ENCODE results near the gene THRB. TPM values are rescaled to one million over a fixed set of nuclear protein-coding genes. Genes with fewer than 3 reads are reported as not detected.
A peak's percentile ranks its signal among the peaks of the same experiment; 100 is the strongest.

Gene THRB
- total and polyA plus RNA-seq, 8 donors: 3.6 to 47.3 (median 14.5) TPM

DNA sequence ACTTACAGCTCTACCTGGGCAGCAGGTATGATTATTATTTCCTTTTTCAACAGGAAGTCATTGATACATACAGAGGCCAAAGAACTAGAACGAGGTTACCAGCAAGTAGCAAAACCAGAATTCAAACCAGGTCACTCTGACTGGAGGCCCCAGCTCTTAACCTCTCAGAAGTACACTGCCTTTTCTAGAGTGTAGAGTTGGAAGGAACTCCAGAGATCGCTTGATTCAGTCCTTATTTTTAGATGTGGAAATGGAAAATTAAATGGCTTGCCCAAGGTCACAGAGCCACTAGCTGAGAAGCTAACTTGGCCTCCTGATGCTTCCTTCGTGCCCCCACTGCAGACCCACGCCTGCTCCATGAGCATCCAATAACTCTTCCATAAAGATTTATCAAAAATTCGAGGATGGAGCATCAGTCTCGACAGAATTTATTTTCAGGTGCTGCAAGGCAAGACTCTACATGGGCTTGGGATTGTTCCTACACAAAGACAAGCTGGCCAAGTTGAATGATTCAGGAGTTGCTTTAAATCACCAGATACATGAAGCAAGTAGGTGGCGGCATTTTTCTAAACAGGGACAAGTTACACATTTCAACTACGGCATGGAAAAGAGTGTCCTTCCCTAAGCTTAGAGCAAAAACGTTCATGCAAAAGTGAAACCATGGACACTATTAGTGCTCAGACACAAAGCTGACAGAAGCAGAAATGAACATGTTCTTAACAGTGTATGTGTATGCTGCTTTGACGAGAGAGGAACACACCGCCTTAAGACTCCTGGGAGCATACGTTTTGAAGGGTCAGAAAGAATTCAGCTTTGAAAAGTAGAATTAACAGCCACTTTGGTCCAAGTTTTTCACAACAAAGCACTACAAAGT lies 235.7 kb downstream of the THRB start:
- no peaks in the 10 kb centered on the region for H3K36me3 ChIP-seq
- peaks cover 0 to 34% (median 14%) of the 10 kb centered on the region in 4 donors for H3K4me1 ChIP-seq
- intact Hi-C loops (cut with DNase I; ENCODE audit: low total_unique reads): no loop called here
- peak overlapping the region in 3 of 5 donors; percentile 12 to 31 (median 13) for H3K27ac ChIP-seq
- WGBS, 5 donors: 66 to 80% (median 69%) methylated on average over 12 of the region's 12 CpGs
- no peaks in the 10 kb centered on the region for H3K27me3 ChIP-seq
- peak in 1 of 3 donors; percentile 8 for TF ChIP-seq POLR2AphosphoS5 (IDR thresholded peaks at IDR 0.05)
- TF ChIP-seq POLR2A (IDR thresholded peaks at IDR 0.05): no peak
- H3K9me3 ChIP-seq: no peaks in the 10 kb centered on the region
- no peak overlapping the region for H3K4me3 ChIP-seq
- DNase-seq: no peak

DNA sequence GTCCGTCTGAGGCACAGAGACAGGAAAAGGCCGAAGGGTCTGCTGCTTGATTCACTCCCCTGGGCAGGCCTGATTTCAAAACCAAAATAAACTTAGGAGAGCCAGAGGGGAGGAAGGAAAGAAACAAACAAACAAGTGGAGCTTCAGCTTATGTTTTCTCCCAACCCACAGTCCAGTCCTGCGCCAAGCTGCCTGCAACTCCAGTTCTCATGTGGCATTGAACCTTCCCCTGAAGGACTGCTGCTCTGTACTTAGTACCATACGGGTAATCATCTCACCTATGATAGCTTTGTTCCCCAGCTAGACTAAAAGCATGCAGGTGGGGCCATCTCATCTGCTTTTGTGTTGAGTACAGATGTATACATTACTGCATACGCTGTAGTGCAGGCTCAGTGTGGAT lies 236.4 kb downstream of the THRB start:
- intact Hi-C loops (cut with DNase I; ENCODE audit: low total_unique reads): no loop called here
- DNase-seq: no peak
- no peak overlapping the region for H3K4me3 ChIP-seq
- TF ChIP-seq POLR2A (IDR thresholded peaks at IDR 0.05) (no peak), POLR2AphosphoS5 (IDR thresholded peaks at IDR 0.05) (no peak), EP300 (IDR thresholded peaks at IDR 0.05) (no peak)
- TF ChIP-seq, protein P1, sequence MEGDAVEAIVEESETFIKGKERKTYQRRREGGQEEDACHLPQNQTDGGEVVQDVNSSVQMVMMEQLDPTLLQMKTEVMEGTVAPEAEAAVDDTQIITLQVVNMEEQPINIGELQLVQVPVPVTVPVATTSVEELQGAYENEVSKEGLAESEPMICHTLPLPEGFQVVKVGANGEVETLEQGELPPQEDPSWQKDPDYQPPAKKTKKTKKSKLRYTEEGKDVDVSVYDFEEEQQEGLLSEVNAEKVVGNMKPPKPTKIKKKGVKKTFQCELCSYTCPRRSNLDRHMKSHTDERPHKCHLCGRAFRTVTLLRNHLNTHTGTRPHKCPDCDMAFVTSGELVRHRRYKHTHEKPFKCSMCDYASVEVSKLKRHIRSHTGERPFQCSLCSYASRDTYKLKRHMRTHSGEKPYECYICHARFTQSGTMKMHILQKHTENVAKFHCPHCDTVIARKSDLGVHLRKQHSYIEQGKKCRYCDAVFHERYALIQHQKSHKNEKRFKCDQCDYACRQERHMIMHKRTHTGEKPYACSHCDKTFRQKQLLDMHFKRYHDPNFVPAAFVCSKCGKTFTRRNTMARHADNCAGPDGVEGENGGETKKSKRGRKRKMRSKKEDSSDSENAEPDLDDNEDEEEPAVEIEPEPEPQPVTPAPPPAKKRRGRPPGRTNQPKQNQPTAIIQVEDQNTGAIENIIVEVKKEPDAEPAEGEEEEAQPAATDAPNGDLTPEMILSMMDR (IDR thresholded peaks at IDR 0.05): no peak
- H3K4me1 ChIP-seq: peaks cover 0 to 27% (median 14%) of the 10 kb centered on the region in 4 donors
- WGBS, 5 donors: 74 to 91% (median 87%) methylated on average over 5 of the region's 5 CpGs
- no peaks in the 10 kb centered on the region for H3K36me3 ChIP-seq
- no peaks in the 10 kb centered on the region for H3K9me3 ChIP-seq
- no peaks in the 10 kb centered on the region for H3K27me3 ChIP-seq
- no peak overlapping the region for H3K27ac ChIP-seq

DNA sequence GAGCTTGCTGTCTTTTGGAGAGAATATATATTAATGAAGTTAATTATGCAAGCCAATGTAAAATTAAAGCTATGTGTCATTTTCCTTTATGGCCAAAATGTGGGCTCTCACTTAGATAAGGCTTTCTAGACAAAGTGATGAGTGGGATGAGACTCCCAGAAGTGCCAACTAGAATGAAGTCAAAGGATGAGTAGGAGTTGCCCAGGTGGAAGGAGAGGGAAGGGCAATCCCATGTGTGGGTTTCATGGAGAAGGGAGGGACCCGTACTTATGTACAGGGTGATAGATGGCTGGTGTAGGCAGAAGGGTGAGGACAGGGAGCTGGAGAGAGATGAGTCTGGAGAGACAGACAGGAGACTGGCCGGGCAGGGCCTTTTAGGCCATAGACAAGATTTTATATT lies 239.2 kb downstream of the THRB start:
- intact Hi-C loops (cut with DNase I; ENCODE audit: low total_unique reads): no loop called here
- Histone ChIP-seq H3K4me3 (no peak overlapping the region), H3K27me3 (no peaks in the 10 kb centered on the region)

DNA sequence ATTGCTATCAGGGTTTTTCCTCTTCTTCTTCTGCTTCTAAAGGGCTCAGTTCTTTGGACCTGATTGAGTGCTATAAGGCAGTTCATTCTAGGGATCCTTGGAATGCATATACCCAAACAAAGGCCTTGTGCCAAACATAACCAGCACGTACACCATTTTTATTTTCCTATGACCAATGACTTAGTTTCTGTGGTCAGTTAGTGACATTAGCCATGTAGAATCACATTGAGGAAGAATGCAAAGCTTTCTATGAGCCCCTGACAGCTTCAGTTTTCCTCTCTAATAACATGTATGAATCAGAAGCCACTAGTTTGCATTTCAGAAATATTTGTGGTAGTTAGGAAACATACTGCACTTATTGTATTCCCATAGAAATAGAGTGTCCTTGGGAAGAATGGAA lies 240.0 kb downstream of the THRB start:
- intact Hi-C loops (cut with DNase I; ENCODE audit: low total_unique reads): no loop called here
- Histone ChIP-seq H3K27me3 (no peaks in the 10 kb centered on the region), H3K4me3 (no peak overlapping the region), H3K9me3 (no peaks in the 10 kb centered on the region), H3K27ac (no peak overlapping the region), H3K4me1 (peaks cover 0 to 16% (median 7%) of the 10 kb centered on the region in 4 donors), H3K36me3 (no peaks in the 10 kb centered on the region)
- TF ChIP-seq POLR2A (IDR thresholded peaks at IDR 0.05) (no peak), EP300 (IDR thresholded peaks at IDR 0.05) (no peak), POLR2AphosphoS5 (IDR thresholded peaks at IDR 0.05) (no peak)
- TF ChIP-seq, protein P1 (IDR thresholded peaks at IDR 0.05): no peak
- no peak for DNase-seq
- 36 to 76% (median 47%) methylated on average over 1 of the region's 1 CpG for WGBS, 5 donors

More for the DNA sequence above, 239.2 kb downstream of the THRB start:
- no peak for TF ChIP-seq POLR2A (IDR thresholded peaks at IDR 0.05)
- no peak for TF ChIP-seq POLR2AphosphoS5 (IDR thresholded peaks at IDR 0.05)
- TF ChIP-seq, protein P1 (IDR thresholded peaks at IDR 0.05): no peak
- TF ChIP-seq EP300 (IDR thresholded peaks at IDR 0.05): no peak
- H3K27ac ChIP-seq: no peak overlapping the region
- no peaks in the 10 kb centered on the region for H3K36me3 ChIP-seq
- H3K9me3 ChIP-seq: no peaks in the 10 kb centered on the region
- 88 to 100% (median 95%) methylated on average over 2 of the region's 2 CpGs for WGBS, 5 donors
- DNase-seq: no peak
- peaks cover 0 to 24% (median 10%) of the 10 kb centered on the region in 4 donors for H3K4me1 ChIP-seq

DNA sequence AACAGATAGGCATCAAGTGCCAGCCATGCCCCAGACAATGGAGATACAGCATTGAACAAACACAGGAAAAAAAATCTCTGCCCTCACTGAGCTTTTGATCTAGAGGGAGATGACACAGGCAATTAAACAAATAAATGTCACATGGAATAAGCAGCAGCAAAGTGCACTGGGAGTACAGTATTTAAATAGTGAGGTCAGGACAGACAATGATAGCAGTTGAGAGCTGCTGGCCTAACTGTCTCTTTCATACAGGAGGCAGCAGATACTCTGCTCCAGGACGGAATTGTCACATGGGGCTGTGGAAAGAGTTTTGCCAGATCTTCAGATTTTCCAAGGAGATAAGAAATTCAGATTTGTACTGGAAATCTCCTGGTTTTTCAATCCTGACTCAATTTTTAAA lies 241.3 kb downstream of the THRB start:
- 65 to 92% (median 76%) methylated on average over 1 of the region's 1 CpG for WGBS, 5 donors
- intact Hi-C loops (cut with DNase I; ENCODE audit: low total_unique reads): no loop called here

More for the DNA sequence above, 241.3 kb downstream of the THRB start:
- no peaks in the 10 kb centered on the region for H3K9me3 ChIP-seq
- no peaks in the 10 kb centered on the region for H3K27me3 ChIP-seq
- TF ChIP-seq EP300 (IDR thresholded peaks at IDR 0.05) (no peak), POLR2A (IDR thresholded peaks at IDR 0.05) (no peak), POLR2AphosphoS5 (IDR thresholded peaks at IDR 0.05) (no peak)
- TF ChIP-seq, protein P1 (IDR thresholded peaks at IDR 0.05): no peak
- H3K36me3 ChIP-seq: no peaks in the 10 kb centered on the region
- H3K4me1 ChIP-seq: peaks cover 0 to 8% (median under 1%) of the 10 kb centered on the region in 4 donors
- no peak overlapping the region for H3K27ac ChIP-seq
- DNase-seq: no peak
- no peak overlapping the region for H3K4me3 ChIP-seq
